Tibial artery (tissue), 4 donors: ENCODE data around the gene AHDC1.
"Not testable (repeated sequence)": the region's sequence is repeated elsewhere in the genome, so short reads cannot be mapped to it uniquely, and the experiment has no call there.

Source experiments
- DNase-seq, 2 donors: peaks; one replicate each; pipeline ENCODE4 v3.0.0-alpha.2; 2019
- H3K27ac ChIP-seq, 2 donors: fragments of 200-600 bp; sonication (generic) in 1 of 2; 1 replicate in 1 of 2; 2 replicates in 1 of 2; pipeline ENCODE4 v1.5.1; 2018 to 2019; ENCODE audit warnings: mild to moderate bottlenecking in 1 of 2
- H3K27me3 ChIP-seq, 2 donors: fragments of 200-600 bp; sonication (generic) in 1 of 2; one replicate each; pipeline versions ENCODE4 v1.5.1 to v1.6.0; 2016 to 2019
- H3K36me3 ChIP-seq, 3 donors: fragments of 200-600 bp; sonication (generic) in 2 of 3; one replicate each; pipeline ENCODE4 v1.5.1; 2016 to 2019; ENCODE audit warnings: mild to moderate bottlenecking in 2 of 3
- H3K4me1 ChIP-seq, 4 donors: fragments of 200-600 bp; sonication (generic) in 2 of 4; 1 replicate in 3 of 4; 2 replicates in 1 of 4; pipeline ENCODE4 v1.5.1; 2016 to 2019
- H3K4me3 ChIP-seq, 2 donors: fragments of 200-600 bp; sonication (generic) in 1 of 2; 1 replicate in 1 of 2; 2 replicates in 1 of 2; pipeline ENCODE4 v1.5.1; 2018 to 2019; ENCODE audit warnings: mild to moderate bottlenecking in 2 of 2
- H3K9me3 ChIP-seq, 3 donors: fragments of 200-600 bp; sonication (generic) in 1 of 3; one replicate each; pipeline ENCODE4 v1.5.1; 2016 to 2019
- CTCF ChIP-seq, 2 experiments: fragments of 200-600 bp in 1 of 2; fragments of 450-650 bp in 1 of 2; IDR thresholded peaks; one replicate each; pipeline ENCODE4 v1.5.1; 2017 to 2019; ENCODE audit warnings: antibody characterized with exemption in 2 of 2, mild to moderate bottlenecking in 1 of 2, moderate library complexity in 1 of 2
- intact Hi-C: fragments of 100-400 bp; cut with DNase I; formaldehyde crosslinking; loops from one replicate; pipeline ENCODE4 v1.15.0; 2023; ENCODE audit warnings: low total_unique reads

The AHDC1 gene

GRCh38 chr1:27544834-27545233 lies 59.1 kb downstream of the AHDC1 start:
- Histone ChIP-seq H3K27ac (peak overlapping the region; percentile 82), H3K4me3 (no peak overlapping the region), H3K27me3 (no peaks in the 10 kb centered on the region), H3K36me3 (peaks cover 26 to 41% (median 30%) of the 10 kb centered on the region in 3 donors), H3K9me3 (no peaks in the 10 kb centered on the region), H3K4me1 (peaks cover 0 to 80% (median 72%) of the 10 kb centered on the region in 4 donors)
- no peak for TF ChIP-seq CTCF (IDR thresholded peaks at IDR 0.05)
- DNase-seq = no peak
- intact Hi-C loops = no loop called here

- no peak overlapping the region for H3K4me3 ChIP-seq
- no peaks in the 10 kb centered on the region for H3K27me3 ChIP-seq
- no peak for DNase-seq
- H3K36me3 ChIP-seq = peaks cover 12 to 25% (median 14%) of the 10 kb centered on the region in 3 donors
- H3K9me3 ChIP-seq = no peaks in the 10 kb centered on the region
- H3K27ac ChIP-seq = peak overlapping the region; percentile 82
- H3K4me1 ChIP-seq = peaks cover 0 to 93% (median 82%) of the 10 kb centered on the region in 4 donors
- intact Hi-C loops = no loop called here
- TF ChIP-seq CTCF (IDR thresholded peaks at IDR 0.05) = no peak
Observed at GRCh38 chr1:27543284-27543683, 60.7 kb downstream of the AHDC1 start.

GRCh38 chr1:27542463-27543273 lies 61.3 kb downstream of the AHDC1 start:
- H3K27me3 ChIP-seq = no peaks in the 10 kb centered on the region
- no peak for TF ChIP-seq CTCF (IDR thresholded peaks at IDR 0.05)
- H3K27ac ChIP-seq = peak overlapping the region; percentile 82
- intact Hi-C loops = no loop called here
- H3K9me3 ChIP-seq = no peaks in the 10 kb centered on the region
- H3K4me3 ChIP-seq = no peak overlapping the region
- H3K36me3 ChIP-seq = peaks cover 6 to 19% (median 8%) of the 10 kb centered on the region in 3 donors
- peak; percentile 74 to 90 for DNase-seq
- H3K4me1 ChIP-seq = peaks cover 0 to 97% (median 86%) of the 10 kb centered on the region in 4 donors

- no peak for DNase-seq
- intact Hi-C loops = loop anchor here (5.0 kb wide), 1 partner anchor 128 kb away; no protein-coding TSS in a partner anchor
- H3K9me3 ChIP-seq = no peaks in the 10 kb centered on the region
- peak overlapping the region; percentile 76 to 82 for H3K27ac ChIP-seq
- H3K4me1 ChIP-seq = peaks cover 4 to 98% (median 86%) of the 10 kb centered on the region in 4 donors
- TF ChIP-seq CTCF (IDR thresholded peaks at IDR 0.05) = no peak
- H3K27me3 ChIP-seq = no peaks in the 10 kb centered on the region
- H3K4me3 ChIP-seq = no peak overlapping the region
- peaks cover 1 to 6% (median 4%) of the 10 kb centered on the region in 3 donors for H3K36me3 ChIP-seq
Observed at GRCh38 chr1:27539901-27540861, 63.8 kb downstream of the AHDC1 start.

GRCh38 chr1:27538793-27539192 lies 65.2 kb downstream of the AHDC1 start:
- Histone ChIP-seq H3K4me3 (no peak overlapping the region), H3K9me3 (no peaks in the 10 kb centered on the region), H3K27ac (peak overlapping the region; percentile 76 to 82), H3K4me1 (peaks cover 4 to 88% (median 72%) of the 10 kb centered on the region in 4 donors), H3K27me3 (no peaks in the 10 kb centered on the region), H3K36me3 (peaks cover 12 to 18% (median 15%) of the 10 kb centered on the region in 3 donors)
- intact Hi-C loops = loop anchor here (5.0 kb wide), 1 partner anchor 126 kb away; no protein-coding TSS in a partner anchor
- no peak for DNase-seq
- no peak for TF ChIP-seq CTCF (IDR thresholded peaks at IDR 0.05)

- not testable (repeated sequence) for H3K27me3 ChIP-seq, H3K9me3 ChIP-seq, DNase-seq, H3K4me3 ChIP-seq
- Histone ChIP-seq H3K27ac (peak overlapping the region; percentile 76 to 82), H3K36me3 (peaks cover 18 to 21% (median 20%) of the 10 kb centered on the region in 3 donors), H3K4me1 (peaks cover 4 to 83% (median 68%) of the 10 kb centered on the region in 4 donors)
- intact Hi-C loops = loop anchor here (5.0 kb wide), 1 partner anchor 126 kb away; no protein-coding TSS in a partner anchor
Observed at GRCh38 chr1:27538305-27538676, 65.7 kb downstream of the AHDC1 start.
